IPS-18c (cell line): ENCODE measurements around the gene GNAL.
"Not testable (repeated sequence)": the region's sequence is repeated elsewhere in the genome, so short reads cannot be mapped to it uniquely, and the experiment has no call there.

Experiments used
- H3K4me3 ChIP-seq: 2 replicates; pipeline ENCODE4 v1.7.0; 2013; ENCODE audit warnings: low read depth, mild to moderate bottlenecking, low read length, moderate library complexity; ENCODE audit not compliant: insufficient read depth
- H3K9me3 ChIP-seq: one replicate; pipeline ENCODE4 v1.6.1; 2013; ENCODE audit warnings: mild to moderate bottlenecking, low read length, moderate library complexity; ENCODE audit not compliant: control insufficient read depth, insufficient read depth

The GNAL gene

DNA sequence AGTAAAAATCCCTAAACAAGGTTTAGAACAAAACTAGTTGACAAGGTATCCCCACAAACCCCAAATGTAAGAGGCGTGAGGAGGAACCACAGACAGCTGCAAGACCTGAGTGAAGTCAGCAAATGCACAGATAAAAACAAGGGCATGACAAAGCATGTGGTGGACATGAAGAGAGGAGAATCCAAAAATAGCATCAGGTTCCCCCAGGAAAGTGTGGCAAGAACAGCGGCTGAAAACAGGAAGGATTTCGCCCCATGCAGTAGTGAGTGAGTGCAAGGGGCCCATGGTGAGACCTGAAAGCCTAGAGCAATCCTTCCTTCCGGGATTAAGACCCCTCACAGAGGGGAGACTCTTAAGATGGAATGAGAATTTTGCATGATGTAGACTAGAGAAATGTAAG lies 227.8 kb downstream of the GNAL start:
- not testable (repeated sequence) for H3K4me3 ChIP-seq, H3K9me3 ChIP-seq

DNA sequence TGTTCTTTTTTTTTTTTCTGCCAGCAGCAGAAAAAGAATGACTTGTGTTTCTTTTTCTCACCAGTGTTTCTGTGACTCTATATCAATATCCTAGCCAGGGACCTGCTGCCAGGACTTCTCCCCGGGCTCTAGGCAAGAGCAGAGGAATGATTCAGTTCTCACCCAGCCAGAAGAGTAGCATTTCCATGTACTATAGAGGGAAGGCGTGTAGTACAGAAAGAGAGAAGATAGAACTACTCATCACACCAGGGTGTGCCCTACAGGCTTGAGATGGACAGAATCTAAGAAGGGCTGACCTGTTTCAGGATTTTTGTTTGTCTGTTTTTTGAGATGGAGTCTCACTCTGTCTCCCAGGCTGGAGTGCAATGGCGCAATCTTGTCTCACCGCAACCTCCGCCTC lies 230.5 kb downstream of the GNAL start:
- not testable (repeated sequence) for H3K9me3 ChIP-seq, H3K4me3 ChIP-seq

DNA sequence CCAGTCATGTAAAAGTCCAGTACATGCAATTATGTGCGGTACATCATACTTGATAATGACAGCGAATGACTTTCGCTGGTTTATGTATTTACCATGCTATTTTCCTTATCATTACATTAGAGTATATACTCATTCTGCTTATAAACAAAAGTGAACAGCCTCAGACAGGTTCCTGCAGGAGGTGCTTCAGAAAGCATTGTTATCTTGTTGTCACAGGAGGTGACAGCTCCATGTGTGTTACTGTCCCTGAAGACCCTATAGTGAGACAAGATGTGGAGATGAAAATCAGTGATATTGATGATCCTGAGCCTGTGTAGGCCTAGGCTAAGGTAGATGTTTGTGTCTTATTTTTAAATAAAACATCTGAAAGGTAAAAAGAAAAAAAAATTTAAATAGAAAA lies 234.4 kb downstream of the GNAL start:
- no peak overlapping the region for H3K4me3 ChIP-seq
- H3K9me3 ChIP-seq, result no peaks in the 10 kb centered on the region

DNA sequence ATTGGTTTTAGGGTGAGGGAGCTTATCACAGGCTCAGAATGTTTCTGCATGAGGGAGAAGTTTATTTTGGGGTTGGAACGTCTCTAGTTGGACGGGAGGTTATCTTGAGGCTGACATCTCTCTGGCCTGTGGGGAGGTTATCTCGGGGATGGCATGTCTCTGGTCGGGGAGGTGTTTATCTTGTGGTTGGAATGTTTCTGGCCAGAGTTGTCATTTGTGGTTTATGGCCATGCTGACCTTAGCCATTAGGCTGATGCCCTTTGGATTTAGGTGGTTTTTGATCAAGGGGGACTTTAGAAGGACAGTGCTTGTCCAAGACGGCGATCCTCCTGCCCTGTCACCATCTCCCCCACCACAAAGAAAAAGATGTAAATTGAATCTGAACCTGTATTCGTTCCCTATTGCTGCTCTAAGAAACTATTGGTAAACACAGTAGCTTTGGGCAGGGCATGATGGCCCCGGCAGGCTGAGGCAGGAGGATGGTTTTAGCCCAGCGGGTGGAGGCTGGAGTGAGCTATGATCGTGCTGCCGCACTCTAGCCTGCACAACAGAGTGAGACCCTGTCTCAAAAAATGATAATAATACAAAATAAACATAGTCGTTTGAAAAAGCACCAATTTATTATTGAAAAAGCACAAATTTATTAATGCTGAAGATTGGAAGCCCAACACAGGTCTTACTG lies 236.9 kb downstream of the GNAL start:
- no peak overlapping the region for H3K4me3 ChIP-seq
- H3K9me3 ChIP-seq, result no peaks in the 10 kb centered on the region

DNA sequence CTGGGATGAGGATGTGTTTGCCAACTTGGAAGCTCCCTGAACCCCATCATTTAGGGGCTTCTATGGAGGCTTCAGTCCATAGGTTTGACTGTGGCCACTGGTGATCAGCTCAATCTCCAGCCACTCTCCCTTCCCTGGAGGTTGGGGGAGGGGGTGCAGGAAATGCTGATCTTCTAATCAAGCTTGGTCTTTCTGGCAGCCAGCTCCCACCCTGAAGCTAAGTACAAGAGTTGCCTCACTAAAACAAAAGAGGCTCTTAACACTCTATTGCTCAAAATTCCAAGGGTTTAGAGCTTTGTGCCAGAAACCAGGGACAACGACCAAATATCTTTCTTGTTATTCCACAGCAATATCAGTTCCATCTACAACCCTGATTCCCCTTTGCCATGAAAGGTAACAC lies 238.4 kb downstream of the GNAL start:
- Histone ChIP-seq H3K4me3 (no peak overlapping the region), H3K9me3 (no peaks in the 10 kb centered on the region)

DNA sequence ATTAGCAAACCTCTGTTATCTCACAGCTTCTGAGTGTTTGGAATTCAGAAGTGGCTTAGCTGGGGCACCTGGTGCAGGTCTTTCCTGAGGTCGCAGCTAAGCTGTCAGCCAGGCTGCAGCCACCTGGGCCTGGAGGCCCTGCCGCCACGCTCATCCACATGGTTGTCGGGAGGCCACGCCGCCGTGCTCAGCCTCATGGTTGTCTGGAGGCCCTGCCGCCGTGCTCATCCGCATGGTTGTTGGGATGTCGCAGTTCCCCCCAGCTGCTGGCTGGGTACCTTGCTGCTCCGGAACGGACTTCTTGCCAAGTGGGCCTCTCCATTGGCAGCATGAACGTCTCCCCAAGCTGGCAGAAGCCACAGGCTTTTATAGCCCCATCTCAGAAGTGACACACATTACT lies 243.3 kb downstream of the GNAL start:
- Histone ChIP-seq H3K9me3 (no peaks in the 10 kb centered on the region), H3K4me3 (no peak overlapping the region)
